Lower lobe of right lung (tissue), 2 donors: Measurements from ENCODE around the gene CCNI. TPM values are rescaled to one million over a fixed set of nuclear protein-coding genes. Genes with fewer than 3 reads are reported as not detected.

Experiments
- ATAC-seq, 2 donors: fragments of 200-7000 bp; cut with Tn5 transposase; one replicate each; pipeline ENCODE4 v1.9.1; 2020 to 2022; ENCODE audit warnings: mild to moderate bottlenecking in 2 of 2, moderate library complexity in 2 of 2
- DNase-seq: peaks from one replicate; pipeline ENCODE4 v3.0.0-alpha.2; 2020
- H3K27ac ChIP-seq: fragments of 200-600 bp; one replicate; pipeline ENCODE4 v1.8.0; 2022
- H3K27me3 ChIP-seq: fragments of 200-600 bp; one replicate; pipeline ENCODE4 v1.8.0; 2022; ENCODE audit warnings: low read depth
- H3K36me3 ChIP-seq: fragments of 200-600 bp; one replicate; pipeline ENCODE4 v1.8.0; 2022; ENCODE audit warnings: mild to moderate bottlenecking
- H3K4me1 ChIP-seq: fragments of 200-600 bp; one replicate; pipeline ENCODE4 v1.8.0; 2022
- H3K4me3 ChIP-seq: fragments of 200-600 bp; one replicate; pipeline ENCODE4 v1.8.0; 2022; ENCODE audit warnings: mild to moderate bottlenecking
- H3K9me3 ChIP-seq: fragments of 200-600 bp; one replicate; pipeline ENCODE4 v1.8.0; 2022
- CTCF ChIP-seq: fragments of 200-600 bp; IDR thresholded peaks from one replicate; pipeline ENCODE4 v1.8.0; 2022; ENCODE audit warnings: antibody characterized with exemption, mild to moderate bottlenecking
- intact Hi-C: fragments of 100-400 bp; cut with DNase I; formaldehyde crosslinking; loops from one replicate; pipeline ENCODE4 v1.11.0; 2022
- total RNA-seq: library from RNA; stranded (reverse); fragmentation: NEBNext Ultra II Directional; extraction: Animal tissue kit (Norgen Biotek cat#: 25700); gene quantifications from one replicate; pipeline ENCODE4 v1.2.1, GENCODE V29; 2021
- donor health status: DM: no; HTN: yes; CAD: no; lungs with severe emphysema.

Gene CCNI
- total RNA-seq, 1 donor from 2014 or later = 327 TPM

- intact Hi-C loops = no loop called here
- no peak for DNase-seq
- Histone ChIP-seq H3K4me1 (peaks cover 5% of the 10 kb centered on the region), H3K4me3 (no peak overlapping the region), H3K36me3 (no peaks in the 10 kb centered on the region), H3K27me3 (no peaks in the 10 kb centered on the region), H3K27ac (no peak overlapping the region), H3K9me3 (no peaks in the 10 kb centered on the region)
- no peak for ATAC-seq
- no peak for TF ChIP-seq CTCF
Measured at GRCh38 chr4:77104388-77104787, 28.6 kb upstream of the CCNI start.

DNA sequence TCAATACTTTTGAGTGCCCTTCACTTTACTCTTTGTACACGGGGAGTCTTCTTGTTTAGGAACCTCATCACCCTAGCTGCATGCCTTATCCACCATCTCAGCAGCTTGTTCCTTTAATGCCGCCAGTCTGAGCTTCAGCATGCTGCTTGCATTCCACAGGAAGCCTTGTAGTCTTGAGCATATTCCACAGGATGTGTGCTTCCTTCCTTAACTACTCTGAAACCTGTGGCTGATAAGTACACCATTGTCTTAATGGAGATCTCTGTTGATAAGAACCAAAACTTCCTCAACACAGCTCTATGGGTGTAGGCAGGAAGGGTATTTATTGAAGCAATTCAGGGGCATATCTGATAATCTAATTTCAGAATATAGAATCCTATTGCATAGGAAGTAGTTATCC lies 24.4 kb upstream of the CCNI start:
- H3K27ac ChIP-seq = no peak overlapping the region
- ATAC-seq (no peak), DNase-seq (no peak)
- H3K27me3 ChIP-seq = no peaks in the 10 kb centered on the region
- TF ChIP-seq CTCF = no peak
- no peak overlapping the region for H3K4me3 ChIP-seq
- no peaks in the 10 kb centered on the region for H3K9me3 ChIP-seq
- intact Hi-C loops = no loop called here
- peaks cover 10% of the 10 kb centered on the region for H3K4me1 ChIP-seq
- no peaks in the 10 kb centered on the region for H3K36me3 ChIP-seq

- Histone ChIP-seq H3K4me3 (no peak overlapping the region), H3K27me3 (no peaks in the 10 kb centered on the region), H3K36me3 (no peaks in the 10 kb centered on the region), H3K27ac (no peak overlapping the region), H3K4me1 (peaks cover 12% of the 10 kb centered on the region), H3K9me3 (no peaks in the 10 kb centered on the region)
- intact Hi-C loops = no loop called here
- DNase-seq (no peak), ATAC-seq (no peak)
- no peak for TF ChIP-seq CTCF
Measured at GRCh38 chr4:77097611-77098010, 21.8 kb upstream of the CCNI start.

GRCh38 chr4:77095101-77095821 lies 19.5 kb upstream of the CCNI start:
- H3K27me3 ChIP-seq = no peaks in the 10 kb centered on the region
- H3K27ac ChIP-seq = no peak overlapping the region
- H3K4me1 ChIP-seq = peaks cover 12% of the 10 kb centered on the region
- no peaks in the 10 kb centered on the region for H3K9me3 ChIP-seq
- intact Hi-C loops = no loop called here
- peak; percentile 92 to 95 for ATAC-seq
- TF ChIP-seq CTCF = peak; percentile 89
- H3K4me3 ChIP-seq = no peak overlapping the region
- peak; percentile 88 for DNase-seq
- H3K36me3 ChIP-seq = no peaks in the 10 kb centered on the region

DNA sequence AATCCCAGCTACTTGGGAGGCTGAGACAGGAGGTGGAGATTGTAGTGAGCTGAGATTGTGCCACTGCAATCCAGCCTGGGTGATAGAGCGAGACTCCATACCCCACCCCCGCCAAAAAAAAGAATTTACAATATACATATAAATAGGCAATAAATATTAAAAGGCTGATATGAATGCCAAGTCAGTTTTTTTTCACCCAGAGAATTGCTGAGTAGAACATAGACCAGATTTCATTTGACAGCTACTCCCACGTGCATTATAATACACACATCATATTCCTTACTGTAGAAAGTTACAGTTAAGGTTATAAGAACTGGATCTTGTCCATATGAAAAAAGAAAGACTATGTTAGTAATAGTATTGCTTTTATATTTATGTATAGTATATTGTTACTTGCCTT lies 18.7 kb upstream of the CCNI start:
- Histone ChIP-seq H3K9me3 (no peaks in the 10 kb centered on the region), H3K4me3 (no peak overlapping the region), H3K27ac (no peak overlapping the region), H3K27me3 (no peaks in the 10 kb centered on the region), H3K36me3 (no peaks in the 10 kb centered on the region), H3K4me1 (peaks cover 7% of the 10 kb centered on the region)
- intact Hi-C loops = no loop called here
- DNase-seq (no peak), ATAC-seq (no peak)
- TF ChIP-seq CTCF = no peak
